ENCODE measurements around the gene CYCS.
"Not testable (repeated sequence)": the region's sequence is repeated elsewhere in the genome, so short reads cannot be mapped to it uniquely, and the experiment has no call there.

CYCS gene

GRCh38 chr7:25121599-25121998, 3.5 kb downstream of the CYCS start:
- H3K4me3 ChIP-seq (replicated peaks; ENCODE audit: low read depth, low read length), result no peak overlapping the region
- DNase-seq (ENCODE audit: low read depth), result no peak
- TF ChIP-seq, protein P1, sequence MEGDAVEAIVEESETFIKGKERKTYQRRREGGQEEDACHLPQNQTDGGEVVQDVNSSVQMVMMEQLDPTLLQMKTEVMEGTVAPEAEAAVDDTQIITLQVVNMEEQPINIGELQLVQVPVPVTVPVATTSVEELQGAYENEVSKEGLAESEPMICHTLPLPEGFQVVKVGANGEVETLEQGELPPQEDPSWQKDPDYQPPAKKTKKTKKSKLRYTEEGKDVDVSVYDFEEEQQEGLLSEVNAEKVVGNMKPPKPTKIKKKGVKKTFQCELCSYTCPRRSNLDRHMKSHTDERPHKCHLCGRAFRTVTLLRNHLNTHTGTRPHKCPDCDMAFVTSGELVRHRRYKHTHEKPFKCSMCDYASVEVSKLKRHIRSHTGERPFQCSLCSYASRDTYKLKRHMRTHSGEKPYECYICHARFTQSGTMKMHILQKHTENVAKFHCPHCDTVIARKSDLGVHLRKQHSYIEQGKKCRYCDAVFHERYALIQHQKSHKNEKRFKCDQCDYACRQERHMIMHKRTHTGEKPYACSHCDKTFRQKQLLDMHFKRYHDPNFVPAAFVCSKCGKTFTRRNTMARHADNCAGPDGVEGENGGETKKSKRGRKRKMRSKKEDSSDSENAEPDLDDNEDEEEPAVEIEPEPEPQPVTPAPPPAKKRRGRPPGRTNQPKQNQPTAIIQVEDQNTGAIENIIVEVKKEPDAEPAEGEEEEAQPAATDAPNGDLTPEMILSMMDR (IDR thresholded peaks at IDR 0.05; ENCODE audit: low read length, missing control alignments), result no peak

- DNase-seq (ENCODE audit: low read depth), result no peak
- no peak overlapping the region for H3K4me3 ChIP-seq (replicated peaks; ENCODE audit: low read depth, low read length)
- TF ChIP-seq, protein P1 (IDR thresholded peaks at IDR 0.05; ENCODE audit: low read length, missing control alignments), result no peak
These were observed 6.0 kb downstream of the CYCS start for GRCh38 chr7:25119102-25119501.

DNA sequence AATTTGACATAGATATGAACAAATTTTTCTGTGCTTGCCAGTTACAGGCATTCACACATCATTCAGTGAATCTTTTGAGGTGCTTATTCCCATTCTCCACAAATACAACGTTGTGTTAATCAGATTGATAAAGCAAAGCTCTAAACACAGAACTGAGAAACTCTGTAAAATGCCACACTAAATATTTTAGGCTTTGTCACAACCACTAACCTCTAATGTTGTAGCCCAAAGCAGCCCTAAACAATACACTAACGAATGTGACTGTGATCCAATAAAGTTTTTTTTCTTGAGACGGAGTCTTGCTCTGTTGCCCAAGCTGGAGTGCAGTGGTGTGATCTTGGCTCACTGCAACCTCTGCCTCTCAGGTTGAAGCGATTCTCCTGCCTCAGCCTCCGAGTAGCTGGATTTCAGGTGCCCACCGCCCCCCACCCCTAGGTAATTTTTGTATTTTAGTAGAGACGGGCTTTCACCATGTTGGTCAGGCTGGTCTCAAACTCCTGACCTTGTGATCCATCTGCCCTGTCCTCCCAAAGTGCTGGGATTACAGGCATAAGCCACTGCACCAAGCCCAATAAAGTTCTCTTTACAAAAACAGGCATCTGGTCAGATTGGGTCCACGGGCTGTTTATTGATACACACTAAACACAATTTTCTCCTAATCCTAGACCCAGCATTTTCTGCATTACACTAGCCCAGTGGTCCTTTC, 6.9 kb downstream of the CYCS start:
- DNase-seq (ENCODE audit: low read depth), result no peak
- no peak overlapping the region for H3K4me3 ChIP-seq (replicated peaks; ENCODE audit: low read depth, low read length)

GRCh38 chr7:25117226-25118047, 7.6 kb downstream of the CYCS start:
- no peak overlapping the region for H3K4me3 ChIP-seq (replicated peaks; ENCODE audit: low read depth, low read length)
- no peak for DNase-seq (ENCODE audit: low read depth)
- TF ChIP-seq, protein P1 (IDR thresholded peaks at IDR 0.05; ENCODE audit: low read length, missing control alignments), result no peak

More for the DNA sequence above, 6.9 kb downstream of the CYCS start:
- TF ChIP-seq, protein P1 (IDR thresholded peaks at IDR 0.05; ENCODE audit: low read length, missing control alignments), result no peak

- H3K4me3 ChIP-seq (replicated peaks; ENCODE audit: low read depth, low read length), result no peak overlapping the region
- DNase-seq (ENCODE audit: low read depth), result no peak
- TF ChIP-seq, protein P1 (IDR thresholded peaks at IDR 0.05; ENCODE audit: low read length, missing control alignments), result no peak
These were observed 8.4 kb downstream of the CYCS start for GRCh38 chr7:25116621-25117020.

DNA sequence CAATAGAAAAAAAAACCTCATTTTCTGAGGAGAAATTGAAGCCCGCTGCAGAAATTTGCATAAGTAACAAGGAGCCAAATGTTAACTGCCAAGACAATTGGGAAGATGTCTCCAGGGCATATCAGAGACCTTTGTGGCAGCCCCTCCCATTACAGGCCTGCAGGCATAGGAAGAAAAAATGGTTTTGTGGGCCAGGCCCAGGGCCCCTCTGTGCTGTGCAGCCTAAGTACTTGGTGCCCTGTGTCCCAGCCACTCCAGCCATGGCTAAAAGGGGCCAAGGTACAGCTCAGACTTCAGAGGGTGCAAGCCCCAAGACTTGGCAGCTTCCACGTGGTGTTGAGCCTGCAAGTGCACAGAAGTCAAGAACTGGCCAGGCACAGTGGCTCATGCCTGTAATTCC, 14.5 kb downstream of the CYCS start:
- not testable (repeated sequence) for H3K4me3 ChIP-seq (replicated peaks; ENCODE audit: low read depth, low read length); DNase-seq (ENCODE audit: low read depth)

- TF ChIP-seq, protein P1 (IDR thresholded peaks at IDR 0.05; ENCODE audit: low read length, missing control alignments), result no peak
- DNase-seq (ENCODE audit: low read depth), result no peak
- no peak overlapping the region for H3K4me3 ChIP-seq (replicated peaks; ENCODE audit: low read depth, low read length)
These were observed 15.8 kb downstream of the CYCS start for GRCh38 chr7:25109276-25109675.
